ENCODE data around the gene MED17. TPM values are rescaled to one million over a fixed set of nuclear protein-coding genes. Genes with fewer than 3 reads are reported as not detected.

Gene MED17, protein sequence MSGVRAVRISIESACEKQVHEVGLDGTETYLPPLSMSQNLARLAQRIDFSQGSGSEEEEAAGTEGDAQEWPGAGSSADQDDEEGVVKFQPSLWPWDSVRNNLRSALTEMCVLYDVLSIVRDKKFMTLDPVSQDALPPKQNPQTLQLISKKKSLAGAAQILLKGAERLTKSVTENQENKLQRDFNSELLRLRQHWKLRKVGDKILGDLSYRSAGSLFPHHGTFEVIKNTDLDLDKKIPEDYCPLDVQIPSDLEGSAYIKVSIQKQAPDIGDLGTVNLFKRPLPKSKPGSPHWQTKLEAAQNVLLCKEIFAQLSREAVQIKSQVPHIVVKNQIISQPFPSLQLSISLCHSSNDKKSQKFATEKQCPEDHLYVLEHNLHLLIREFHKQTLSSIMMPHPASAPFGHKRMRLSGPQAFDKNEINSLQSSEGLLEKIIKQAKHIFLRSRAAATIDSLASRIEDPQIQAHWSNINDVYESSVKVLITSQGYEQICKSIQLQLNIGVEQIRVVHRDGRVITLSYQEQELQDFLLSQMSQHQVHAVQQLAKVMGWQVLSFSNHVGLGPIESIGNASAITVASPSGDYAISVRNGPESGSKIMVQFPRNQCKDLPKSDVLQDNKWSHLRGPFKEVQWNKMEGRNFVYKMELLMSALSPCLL
- total RNA-seq (10 to 100 TPM; 39.4 to 42.8 TPM), polyA plus RNA-seq (25.1 TPM)

DNA sequence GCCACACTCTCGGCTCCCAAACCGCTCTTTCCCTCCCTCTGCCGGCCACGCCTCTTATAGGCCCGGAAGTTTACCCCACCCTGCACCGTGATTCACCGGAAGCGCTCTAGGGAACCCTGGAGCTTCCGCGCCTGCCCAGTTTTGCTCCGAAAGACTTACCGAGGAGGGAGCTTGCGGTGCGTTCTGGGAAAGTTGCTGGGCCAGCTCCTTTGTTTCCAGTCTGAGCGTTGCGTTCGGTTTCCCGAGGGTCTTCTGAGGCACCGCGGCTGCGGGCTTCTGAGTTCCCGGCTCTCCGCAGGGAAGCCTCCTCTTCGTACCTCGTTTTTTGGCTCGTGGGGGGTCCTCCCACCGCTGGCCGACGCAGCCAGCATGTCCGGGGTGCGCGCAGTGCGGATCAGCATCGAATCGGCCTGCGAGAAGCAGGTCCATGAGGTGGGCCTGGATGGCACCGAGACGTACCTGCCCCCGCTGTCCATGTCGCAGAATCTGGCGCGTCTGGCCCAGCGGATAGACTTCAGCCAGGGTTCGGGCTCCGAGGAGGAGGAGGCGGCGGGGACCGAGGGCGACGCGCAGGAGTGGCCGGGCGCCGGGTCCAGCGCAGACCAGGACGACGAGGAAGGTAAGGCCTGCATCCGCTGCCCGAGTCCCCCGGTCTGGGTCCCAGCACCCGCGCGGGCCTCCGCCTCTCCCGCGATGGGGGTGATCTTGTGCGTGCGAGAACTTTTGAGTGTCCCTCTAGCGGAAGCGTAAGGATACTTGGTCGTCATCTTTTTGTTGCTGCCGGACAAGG lies at the start of gene MED17:
TSS of gene MED17 (plus strand) at position 138 of the 790 bp plus-strand sequence. CDS start at position 370, 232 bp downstream.
- peaks cover 31% of the 10 kb centered on the region for H3K4me1 ChIP-seq (ENCODE audit: insufficient read depth, low read length)
- ChIA-PET CTCF (interaction anchor here (0.7 to 2.7 kb wide), 7 partner anchors 11 to 48 kb away, joined by 3 to 32 read pairs (median 4); partner anchors contain the start of genes C11orf54 and TAF1D), POLR2A (interaction anchor here (0.6 to 3.0 kb wide), 5 partner anchors 11 to 2000 kb away, joined by 3 to 93 read pairs (median 3); partner anchors contain the start of genes C11orf54, PANX1, SESN3 and TAF1D)
- peaks cover 3% of the 10 kb centered on the region for H3K36me3 ChIP-seq (ENCODE audit: insufficient read depth, low read length)
- Mint-ChIP-seq H3K4me1 (peaks cover 48 to 57% (median 53%) of the 10 kb centered on the region in 3 donors), H3K27ac (peak within 1 kb of the TSS; percentile 83 to 98 (median 92)), H3K9me3 (no peaks in the 10 kb centered on the region), H3K36me3 (peaks cover 0 to 36% (median 7%) of the 10 kb centered on the region in 3 donors), H3K4me3 (peak within 1 kb of the TSS; percentile 92 to 100 (median 97)), H3K27me3 (no peaks in the 10 kb centered on the region)
- no peaks in the 10 kb centered on the region for H3K9me3 ChIP-seq (ENCODE audit: low read length)
- no peaks in the 10 kb centered on the region for H3K27me3 ChIP-seq (ENCODE audit: insufficient read depth, low read length, poor library complexity, severe bottlenecking)
- H3K27ac ChIP-seq (ENCODE audit: low read depth, low read length): peak within 1 kb of the TSS; percentile 93
- peak within 1 kb of the TSS; percentile 86 for H3K4me3 ChIP-seq (ENCODE audit: low read length)
- peak; percentile 82 to 91 (median 84) for DNase-seq

- H3K27me3 ChIP-seq (ENCODE audit: insufficient read depth, low read length, poor library complexity, severe bottlenecking): no peaks in the 10 kb centered on the region
- no peaks in the 10 kb centered on the region for H3K9me3 ChIP-seq (ENCODE audit: low read length)
- POLR2A ChIA-PET: no interaction called here
- Mint-ChIP-seq H3K27me3 (no peaks in the 10 kb centered on the region), H3K4me3 (peak overlapping the region in 5 of 7 donors; percentile 11 to 22 (median 17)), H3K4me1 (peaks cover 63 to 82% (median 76%) of the 10 kb centered on the region in 3 donors), H3K36me3 (peaks cover 0 to 98% (median 29%) of the 10 kb centered on the region in 3 donors), H3K9me3 (no peaks in the 10 kb centered on the region), H3K27ac (peak overlapping the region; percentile 49 to 77 (median 60))
- DNase-seq: no peak
- peaks cover 63% of the 10 kb centered on the region for H3K4me1 ChIP-seq (ENCODE audit: insufficient read depth, low read length)
- H3K4me3 ChIP-seq (ENCODE audit: low read length): no peak overlapping the region
- H3K27ac ChIP-seq (ENCODE audit: low read depth, low read length): no peak overlapping the region
- H3K36me3 ChIP-seq (ENCODE audit: insufficient read depth, low read length): peaks cover 78% of the 10 kb centered on the region
- CTCF ChIA-PET: no interaction called here
Measured at GRCh38 chr11:93734427-93735222, 49.5 kb upstream of the MED17 start.

DNA sequence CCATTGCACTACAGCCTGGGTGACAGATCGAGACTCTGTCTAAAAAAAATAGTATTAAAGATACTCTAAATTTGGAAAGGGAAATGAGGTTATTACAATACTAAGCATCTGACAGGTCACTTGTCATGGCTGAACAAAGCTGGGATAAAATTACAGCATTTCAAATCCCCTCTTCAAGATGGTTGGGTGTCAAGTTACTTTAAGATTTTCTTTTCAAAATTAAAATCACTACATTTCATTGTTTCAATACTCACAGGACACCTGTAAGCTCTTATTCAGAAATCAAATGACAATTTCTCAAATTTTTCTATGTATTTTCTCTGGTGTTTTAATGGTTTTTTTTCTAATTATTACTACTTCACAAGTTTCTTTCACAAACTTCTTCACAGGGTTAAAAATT lies 48.5 kb upstream of the MED17 start:
- POLR2A ChIA-PET: no interaction called here
- Histone ChIP-seq H3K36me3 (ENCODE audit: insufficient read depth, low read length) (peaks cover 78% of the 10 kb centered on the region), H3K9me3 (ENCODE audit: low read length) (no peaks in the 10 kb centered on the region), H3K27me3 (ENCODE audit: insufficient read depth, low read length, poor library complexity, severe bottlenecking) (no peaks in the 10 kb centered on the region), H3K4me3 (ENCODE audit: low read length) (no peak overlapping the region), H3K4me1 (ENCODE audit: insufficient read depth, low read length) (peaks cover 72% of the 10 kb centered on the region), H3K27ac (ENCODE audit: low read depth, low read length) (no peak overlapping the region)
- CTCF ChIA-PET: interaction anchor here (1.3 kb wide), 1 partner anchor 103 kb away, joined by 3 read pairs; no protein-coding TSS in a partner anchor
- peak overlapping the region; percentile 45 to 80 (median 70) for H3K27ac Mint-ChIP-seq
- no peak for DNase-seq
- no peaks in the 10 kb centered on the region for H3K27me3 Mint-ChIP-seq
- peak overlapping the region in 2 of 7 donors; percentile 32 for H3K4me3 Mint-ChIP-seq
- peaks cover 0 to 96% (median 24%) of the 10 kb centered on the region in 3 donors for H3K36me3 Mint-ChIP-seq
- peaks cover 71 to 92% (median 86%) of the 10 kb centered on the region in 3 donors for H3K4me1 Mint-ChIP-seq
- H3K9me3 Mint-ChIP-seq: no peaks in the 10 kb centered on the region

DNA sequence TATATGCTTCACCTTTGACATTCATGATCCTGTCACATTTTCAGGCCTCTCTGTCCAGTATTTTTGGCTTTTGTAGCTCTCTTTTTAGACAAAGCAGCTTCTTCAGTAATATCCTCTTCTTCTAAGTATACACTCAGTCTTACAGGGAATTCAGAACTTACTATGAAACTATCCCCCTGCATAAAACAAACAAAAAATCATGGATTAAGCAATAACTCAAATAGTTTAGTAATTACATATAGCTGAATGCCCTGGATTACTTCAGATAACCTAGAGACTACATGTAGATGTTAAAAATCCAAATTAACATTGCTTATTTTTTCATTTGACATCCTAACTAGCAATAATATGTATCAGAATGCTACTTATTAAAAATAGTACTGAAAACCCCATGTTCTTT lies 48.0 kb upstream of the MED17 start:
- peak overlapping the region in 7 of 8 donors; percentile 45 to 84 (median 75) for H3K27ac Mint-ChIP-seq
- ChIA-PET POLR2A (no interaction called here), CTCF (interaction anchor here (0.9 to 1.3 kb wide), 2 partner anchors 48 to 102 kb away, joined by 3 read pairs; partner anchors contain the start of gene MED17)
- Histone ChIP-seq H3K4me1 (ENCODE audit: insufficient read depth, low read length) (peaks cover 72% of the 10 kb centered on the region), H3K36me3 (ENCODE audit: insufficient read depth, low read length) (peaks cover 74% of the 10 kb centered on the region), H3K9me3 (ENCODE audit: low read length) (no peaks in the 10 kb centered on the region), H3K27ac (ENCODE audit: low read depth, low read length) (no peak overlapping the region), H3K4me3 (ENCODE audit: low read length) (no peak overlapping the region), H3K27me3 (ENCODE audit: insufficient read depth, low read length, poor library complexity, severe bottlenecking) (no peaks in the 10 kb centered on the region)
- no peak for DNase-seq
- peaks cover 0 to 96% (median 24%) of the 10 kb centered on the region in 3 donors for H3K36me3 Mint-ChIP-seq
- H3K27me3 Mint-ChIP-seq: peaks cover 0 to 2% of the 10 kb centered on the region in 2 donors
- H3K9me3 Mint-ChIP-seq: no peaks in the 10 kb centered on the region
- H3K4me1 Mint-ChIP-seq: peaks cover 74 to 94% (median 88%) of the 10 kb centered on the region in 3 donors
- peak overlapping the region in 5 of 7 donors; percentile 1 to 42 (median 29) for H3K4me3 Mint-ChIP-seq

DNA sequence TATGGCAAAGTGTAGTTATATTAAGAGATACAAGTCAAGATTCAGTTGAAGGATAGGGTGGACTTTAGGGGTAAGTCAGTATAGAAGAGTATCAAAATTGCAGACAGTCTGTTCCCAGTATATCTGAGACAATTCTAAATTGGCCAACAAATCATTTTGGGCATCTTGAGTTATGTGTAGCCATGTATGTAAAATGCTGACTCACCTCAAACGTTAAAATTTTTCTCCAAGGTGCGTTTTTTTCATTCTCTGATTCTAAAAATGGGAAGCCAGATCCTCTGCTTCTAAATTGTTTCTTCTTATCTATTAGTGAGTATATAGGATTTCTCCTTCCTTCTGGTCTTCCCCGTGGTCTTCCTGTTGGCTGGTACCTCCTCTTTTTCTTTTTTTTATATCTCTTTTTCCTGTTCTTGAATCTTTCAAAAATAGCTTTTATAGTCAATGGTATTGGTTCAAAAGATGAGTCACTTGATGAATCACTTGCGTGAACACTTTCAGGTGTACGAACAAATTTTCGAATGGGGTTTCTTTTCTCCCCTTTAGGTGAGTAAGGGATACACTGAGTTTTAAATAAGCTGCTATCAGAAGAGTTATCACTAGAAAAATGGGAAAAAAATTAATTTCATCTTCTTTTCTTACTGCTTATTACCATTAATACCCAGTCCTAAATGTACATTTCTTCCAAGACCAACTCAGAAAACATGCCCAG lies 46.0 kb upstream of the MED17 start:
- Histone ChIP-seq H3K4me1 (ENCODE audit: insufficient read depth, low read length) (peaks cover 82% of the 10 kb centered on the region), H3K36me3 (ENCODE audit: insufficient read depth, low read length) (peaks cover 58% of the 10 kb centered on the region), H3K27me3 (ENCODE audit: insufficient read depth, low read length, poor library complexity, severe bottlenecking) (no peaks in the 10 kb centered on the region), H3K9me3 (ENCODE audit: low read length) (no peaks in the 10 kb centered on the region), H3K4me3 (ENCODE audit: low read length) (peak overlapping the region; percentile 21), H3K27ac (ENCODE audit: low read depth, low read length) (no peak overlapping the region)
- ChIA-PET CTCF (interaction anchor here (1.3 to 1.7 kb wide), 3 partner anchors 46 to 76 kb away, joined by 3 to 6 read pairs (median 4); partner anchors contain the start of genes CEP295 and MED17), POLR2A (interaction anchor here (0.6 to 4.6 kb wide), 2 partner anchors 47 to 1967 kb away, joined by 3 to 93 read pairs; partner anchors contain the start of gene MED17)
- Mint-ChIP-seq H3K27me3 (peaks cover 0 to 5% of the 10 kb centered on the region in 2 donors), H3K9me3 (peaks cover 0 to 1% (median 0%) of the 10 kb centered on the region in 5 donors), H3K4me1 (peaks cover 82 to 93% (median 83%) of the 10 kb centered on the region in 3 donors), H3K4me3 (peak overlapping the region; percentile 88 to 100 (median 100)), H3K36me3 (peaks cover 0 to 86% (median 24%) of the 10 kb centered on the region in 3 donors), H3K27ac (peak overlapping the region; percentile 71 to 99 (median 90))
- DNase-seq: no peak

- Mint-ChIP-seq H3K27ac (peak overlapping the region; percentile 76 to 99 (median 90)), H3K4me3 (peak overlapping the region; percentile 88 to 100 (median 100)), H3K36me3 (peaks cover 0 to 82% (median 22%) of the 10 kb centered on the region in 3 donors), H3K9me3 (peaks cover 0 to 1% (median 0%) of the 10 kb centered on the region in 5 donors), H3K27me3 (peaks cover 0 to 5% of the 10 kb centered on the region in 2 donors), H3K4me1 (peaks cover 78 to 88% (median 79%) of the 10 kb centered on the region in 3 donors)
- H3K27me3 ChIP-seq (ENCODE audit: insufficient read depth, low read length, poor library complexity, severe bottlenecking): no peaks in the 10 kb centered on the region
- peak overlapping the region; percentile 21 for H3K4me3 ChIP-seq (ENCODE audit: low read length)
- CTCF ChIA-PET: interaction anchor here (1.3 to 1.7 kb wide), 3 partner anchors 45 to 77 kb away, joined by 3 to 6 read pairs (median 4); partner anchors contain the start of genes CEP295 and MED17
- DNase-seq: no peak
- peaks cover 76% of the 10 kb centered on the region for H3K4me1 ChIP-seq (ENCODE audit: insufficient read depth, low read length)
- POLR2A ChIA-PET: interaction anchor here (0.5 to 4.6 kb wide), 2 partner anchors 20 to 46 kb away, joined by 4 to 93 read pairs; partner anchors contain the start of gene MED17
- no peak overlapping the region for H3K27ac ChIP-seq (ENCODE audit: low read depth, low read length)
- H3K36me3 ChIP-seq (ENCODE audit: insufficient read depth, low read length): peaks cover 52% of the 10 kb centered on the region
- H3K9me3 ChIP-seq (ENCODE audit: low read length): no peaks in the 10 kb centered on the region
Measured at GRCh38 chr11:93738647-93739081, 45.4 kb upstream of the MED17 start.
